ENCODE data around the gene KAT8.
"Not testable (repeated sequence)": the region's sequence is repeated elsewhere in the genome, so short reads cannot be mapped to it uniquely, and the experiment has no call there.

Gene KAT8

GRCh38 chr16:31149894-31150890 lies 32.7 kb downstream of the KAT8 start, which contains the start of gene PRSS36:
TSS of gene PRSS36 (minus strand) at chr16:31150066. CDS start at chr16:31150035, 31 bp downstream.
- DNase-seq (ENCODE audit: low read depth, low spot score), result no peak
- H3K27me3 ChIP-seq (ENCODE audit: control insufficient read depth, insufficient read depth, low read length), result no peaks in the 10 kb centered on the region

DNA sequence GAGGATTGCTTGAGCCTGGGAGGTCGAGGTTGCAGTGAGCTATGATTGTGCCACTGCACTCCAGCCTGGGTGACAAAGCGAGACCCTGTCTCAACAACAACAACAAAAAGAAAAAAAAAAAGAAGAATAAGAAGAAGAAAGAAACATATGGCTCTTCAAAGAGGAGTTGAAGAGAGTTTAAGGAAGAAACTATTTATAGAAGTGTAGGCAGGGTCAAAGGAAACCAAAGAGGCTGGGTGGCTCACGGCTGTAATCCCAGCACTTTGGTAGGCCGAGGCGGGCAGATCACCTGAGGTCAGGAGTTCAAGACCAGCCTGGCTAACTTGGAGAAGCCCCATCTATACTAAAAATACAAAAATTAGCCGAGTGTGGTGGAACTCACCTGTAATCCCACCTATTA lies 33.5 kb downstream of the KAT8 start:
- H3K4me1 ChIP-seq (ENCODE audit: control insufficient read depth, insufficient read depth, low read length); DNase-seq (ENCODE audit: low read depth, low spot score); H3K27ac ChIP-seq (ENCODE audit: low read length); H3K27me3 ChIP-seq (ENCODE audit: control insufficient read depth, insufficient read depth, low read length); H3K9me3 ChIP-seq (ENCODE audit: control insufficient read depth, insufficient read depth, low read length); H3K4me3 ChIP-seq (ENCODE audit: low read length); H3K36me3 ChIP-seq (ENCODE audit: control insufficient read depth, insufficient read depth, low read length): not testable (repeated sequence)
- WGBS (ENCODE audit: insufficient coverage, insufficient read length), result no CpG with 5 or more reads among the region's 6 CpGs

More at GRCh38 chr16:31149894-31150890, 32.7 kb downstream of the KAT8 start, which contains the start of gene PRSS36:
- H3K9me3 ChIP-seq (ENCODE audit: control insufficient read depth, insufficient read depth, low read length), result no peaks in the 10 kb centered on the region
- no peaks in the 10 kb centered on the region for H3K36me3 ChIP-seq (ENCODE audit: control insufficient read depth, insufficient read depth, low read length)
- no peak within 1 kb of the TSS for H3K4me3 ChIP-seq (ENCODE audit: low read length)
- H3K4me1 ChIP-seq (ENCODE audit: control insufficient read depth, insufficient read depth, low read length), result peaks cover 5% of the 10 kb centered on the region; the same call in 1 of the 2 replicates
- H3K27ac ChIP-seq (ENCODE audit: low read length), result no peak within 1 kb of the TSS
- WGBS (ENCODE audit: insufficient coverage, insufficient read length), result no CpG with 5 or more reads among the region's 11 CpGs

- H3K36me3 ChIP-seq (ENCODE audit: control insufficient read depth, insufficient read depth, low read length), result no peaks in the 10 kb centered on the region
- H3K27me3 ChIP-seq (ENCODE audit: control insufficient read depth, insufficient read depth, low read length), result no peaks in the 10 kb centered on the region
- H3K9me3 ChIP-seq (ENCODE audit: control insufficient read depth, insufficient read depth, low read length), result no peaks in the 10 kb centered on the region
- H3K4me1 ChIP-seq (ENCODE audit: control insufficient read depth, insufficient read depth, low read length), result no peaks in the 10 kb centered on the region
- WGBS (ENCODE audit: insufficient coverage, insufficient read length), result no CpG with 5 or more reads among the region's 8 CpGs
- no peak overlapping the region for H3K4me3 ChIP-seq (ENCODE audit: low read length)
- no peak overlapping the region for H3K27ac ChIP-seq (ENCODE audit: low read length)
- DNase-seq (ENCODE audit: low read depth, low spot score), result no peak
Observed at GRCh38 chr16:31157136-31157535, 39.7 kb downstream of the KAT8 start.

DNA sequence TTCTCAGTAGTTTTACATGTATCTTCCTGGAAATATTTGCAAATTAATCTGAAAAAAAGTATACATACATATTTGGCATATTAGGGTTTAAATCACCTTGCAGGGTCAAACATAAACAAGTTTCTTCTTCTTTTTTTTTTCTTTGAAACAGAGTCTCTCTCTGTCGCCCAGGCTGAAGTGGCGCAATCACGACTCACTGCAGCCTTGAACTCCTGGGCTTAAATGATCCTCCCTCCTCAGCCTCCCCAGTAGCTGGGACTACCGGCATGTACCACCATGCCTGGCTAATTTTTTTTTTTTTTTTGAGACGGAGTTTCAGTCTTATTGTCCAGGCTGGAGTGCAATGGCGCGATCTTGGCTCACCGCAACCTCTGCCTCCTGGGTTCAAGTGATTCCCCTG lies 49.9 kb downstream of the KAT8 start:
- Histone ChIP-seq H3K4me1 (ENCODE audit: control insufficient read depth, insufficient read depth, low read length) (no peaks in the 10 kb centered on the region; the same call in 1 of the 2 replicates), H3K9me3 (ENCODE audit: control insufficient read depth, insufficient read depth, low read length) (no peaks in the 10 kb centered on the region), H3K27ac (ENCODE audit: low read length) (no peak overlapping the region), H3K4me3 (ENCODE audit: low read length) (no peak overlapping the region), H3K27me3 (ENCODE audit: control insufficient read depth, insufficient read depth, low read length) (no peaks in the 10 kb centered on the region), H3K36me3 (ENCODE audit: control insufficient read depth, insufficient read depth, low read length) (no peaks in the 10 kb centered on the region)
- DNase-seq (ENCODE audit: low read depth, low spot score), result no peak
- no CpG with 5 or more reads among the region's 8 CpGs for WGBS (ENCODE audit: insufficient coverage, insufficient read length)

DNA sequence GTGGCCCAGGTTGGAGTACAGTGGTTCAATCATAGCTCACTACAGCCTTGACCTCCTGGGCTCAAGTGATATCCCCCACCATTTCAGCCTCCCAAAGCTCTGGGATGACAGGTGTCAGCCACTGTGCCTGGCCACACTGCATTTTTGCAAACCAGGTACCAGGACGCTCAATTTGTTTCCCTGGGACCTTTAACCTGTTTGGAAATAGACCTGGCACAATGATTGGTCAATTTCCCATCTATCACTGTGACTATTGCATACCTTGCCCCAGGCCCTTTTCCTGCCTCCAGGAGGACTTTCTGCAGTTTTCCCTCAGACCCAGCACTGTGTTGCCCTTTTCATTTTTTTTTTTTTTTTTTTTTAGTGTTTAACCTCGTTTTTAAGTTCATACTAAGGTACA lies 51.4 kb downstream of the KAT8 start:
- no CpG with 5 or more reads among the region's 2 CpGs for WGBS (ENCODE audit: insufficient coverage, insufficient read length)
- no peak for DNase-seq (ENCODE audit: low read depth, low spot score)
- H3K27ac ChIP-seq (ENCODE audit: low read length), result no peak overlapping the region

GRCh38 chr16:31170048-31170447 lies 52.6 kb downstream of the KAT8 start:
- not testable (repeated sequence) for DNase-seq (ENCODE audit: low read depth, low spot score); H3K4me3 ChIP-seq (ENCODE audit: low read length); H3K36me3 ChIP-seq (ENCODE audit: control insufficient read depth, insufficient read depth, low read length); H3K4me1 ChIP-seq (ENCODE audit: control insufficient read depth, insufficient read depth, low read length); H3K27ac ChIP-seq (ENCODE audit: low read length); H3K27me3 ChIP-seq (ENCODE audit: control insufficient read depth, insufficient read depth, low read length); H3K9me3 ChIP-seq (ENCODE audit: control insufficient read depth, insufficient read depth, low read length)
- no CpG with 5 or more reads among the region's 2 CpGs for WGBS (ENCODE audit: insufficient coverage, insufficient read length)

More for the DNA sequence above, 51.4 kb downstream of the KAT8 start:
- Histone ChIP-seq H3K4me3 (ENCODE audit: low read length) (no peak overlapping the region), H3K36me3 (ENCODE audit: control insufficient read depth, insufficient read depth, low read length) (no peaks in the 10 kb centered on the region), H3K9me3 (ENCODE audit: control insufficient read depth, insufficient read depth, low read length) (no peaks in the 10 kb centered on the region), H3K27me3 (ENCODE audit: control insufficient read depth, insufficient read depth, low read length) (no peaks in the 10 kb centered on the region), H3K4me1 (ENCODE audit: control insufficient read depth, insufficient read depth, low read length) (no peaks in the 10 kb centered on the region; the same call in 1 of the 2 replicates)

DNA sequence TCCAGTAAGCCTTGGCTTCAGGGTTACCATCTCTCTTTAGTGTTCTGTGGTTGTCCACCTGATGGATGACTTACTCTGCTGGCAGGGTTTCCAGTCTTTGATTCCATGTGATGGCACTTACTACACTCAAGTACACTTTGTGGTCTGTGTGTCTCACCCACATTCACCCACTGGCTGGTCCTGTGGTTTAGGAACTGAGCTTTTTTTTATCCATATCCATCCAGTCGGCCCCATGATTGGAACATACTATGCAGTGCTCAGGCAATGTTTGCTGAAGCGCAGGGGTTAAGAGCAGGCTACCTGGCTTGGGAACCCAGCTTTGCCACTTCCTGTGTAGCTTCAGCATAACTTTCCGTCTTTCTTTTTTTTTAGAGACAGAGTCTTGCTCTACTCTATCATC lies 59.7 kb downstream of the KAT8 start:
- H3K9me3 ChIP-seq (ENCODE audit: control insufficient read depth, insufficient read depth, low read length), result no peaks in the 10 kb centered on the region
- WGBS (ENCODE audit: insufficient coverage, insufficient read length), result no CpG with 5 or more reads among the region's 3 CpGs
- H3K27me3 ChIP-seq (ENCODE audit: control insufficient read depth, insufficient read depth, low read length), result no peaks in the 10 kb centered on the region
- no peaks in the 10 kb centered on the region for H3K4me1 ChIP-seq (ENCODE audit: control insufficient read depth, insufficient read depth, low read length)
- no peak for DNase-seq (ENCODE audit: low read depth, low spot score)
- no peak overlapping the region for H3K4me3 ChIP-seq (ENCODE audit: low read length)
- no peaks in the 10 kb centered on the region; the same call in 1 of the 2 replicates for H3K36me3 ChIP-seq (ENCODE audit: control insufficient read depth, insufficient read depth, low read length)
- H3K27ac ChIP-seq (ENCODE audit: low read length), result no peak overlapping the region

GRCh38 chr16:31179219-31179746 lies 61.8 kb downstream of the KAT8 start:
- peak overlapping the region; percentile 78; the same call in 1 of the 2 replicates for H3K4me3 ChIP-seq (ENCODE audit: low read length)
- DNase-seq (ENCODE audit: low read depth, low spot score), result no peak
- no peaks in the 10 kb centered on the region for H3K27me3 ChIP-seq (ENCODE audit: control insufficient read depth, insufficient read depth, low read length)
- WGBS (ENCODE audit: insufficient coverage, insufficient read length), result no CpG with 5 or more reads among the region's 27 CpGs
- no peaks in the 10 kb centered on the region for H3K9me3 ChIP-seq (ENCODE audit: control insufficient read depth, insufficient read depth, low read length)
- H3K4me1 ChIP-seq (ENCODE audit: control insufficient read depth, insufficient read depth, low read length), result no peaks in the 10 kb centered on the region
- H3K27ac ChIP-seq (ENCODE audit: low read length), result no peak overlapping the region
- H3K36me3 ChIP-seq (ENCODE audit: control insufficient read depth, insufficient read depth, low read length), result peaks cover 19% of the 10 kb centered on the region

GRCh38 chr16:31179747-31180459 lies 62.4 kb downstream of the KAT8 start, which contains the start of gene FUS:
TSS of gene FUS (plus strand) at chr16:31180139. CDS start at chr16:31180215, 76 bp downstream.
- no peak for DNase-seq (ENCODE audit: low read depth, low spot score)
- H3K36me3 ChIP-seq (ENCODE audit: control insufficient read depth, insufficient read depth, low read length), result peaks cover 21% of the 10 kb centered on the region
- no CpG with 5 or more reads among the region's 69 CpGs for WGBS (ENCODE audit: insufficient coverage, insufficient read length)
- no peaks in the 10 kb centered on the region for H3K27me3 ChIP-seq (ENCODE audit: control insufficient read depth, insufficient read depth, low read length)
- H3K4me3 ChIP-seq (ENCODE audit: low read length), result peak within 1 kb of the TSS; percentile 78
- no peak within 1 kb of the TSS for H3K27ac ChIP-seq (ENCODE audit: low read length)
- H3K9me3 ChIP-seq (ENCODE audit: control insufficient read depth, insufficient read depth, low read length), result no peaks in the 10 kb centered on the region
- H3K4me1 ChIP-seq (ENCODE audit: control insufficient read depth, insufficient read depth, low read length), result no peaks in the 10 kb centered on the region

All from iPS DF 6.9 (cell line).